ENCODE measurements around the gene DHPS. TPM values are rescaled to one million over a fixed set of nuclear protein-coding genes. Genes with fewer than 3 reads are reported as not detected.

DHPS gene
- total RNA-seq, 4 donors from 2014 or later, result 117 to 180 (median 160) TPM

- Histone ChIP-seq H3K9me3 (no peaks in the 10 kb centered on the region), H3K36me3 (peaks cover 0 to 5% (median 0%) of the 10 kb centered on the region in 3 donors), H3K27me3 (no peaks in the 10 kb centered on the region), H3K4me3 (peak overlapping the region in 3 of 4 donors; percentile 2 to 23 (median 23)), H3K4me1 (peaks cover 0 to 10% (median 4%) of the 10 kb centered on the region in 4 donors), H3K27ac (peak overlapping the region in 1 of 4 donors; percentile 19)
- no peak for TF ChIP-seq POLR2A (IDR thresholded peaks at IDR 0.05)
- peak; percentile 68 to 84 (median 75) for TF ChIP-seq CTCF (IDR thresholded peaks at IDR 0.05)
- DNase-seq (ENCODE audit: low spot score in 2 of 2), result peak; percentile 52 to 72
- 17% methylated on average over 12 to 21 of the region's 39 CpGs for WGBS, 2 donors
Observed at GRCh38 chr19:12639901-12640613, 41.6 kb downstream of the DHPS start.

- Histone ChIP-seq H3K9me3 (no peaks in the 10 kb centered on the region), H3K36me3 (no peaks in the 10 kb centered on the region), H3K27ac (no peak overlapping the region), H3K4me3 (no peak overlapping the region), H3K27me3 (no peaks in the 10 kb centered on the region), H3K4me1 (peaks cover 0 to 10% (median 4%) of the 10 kb centered on the region in 4 donors)
- DNase-seq (ENCODE audit: low spot score in 2 of 2), result no peak
- TF ChIP-seq EP300 (IDR thresholded peaks at IDR 0.05) (no peak), CTCF (IDR thresholded peaks at IDR 0.05) (no peak), POLR2A (IDR thresholded peaks at IDR 0.05) (no peak)
- 94 to 95% methylated on average over 22 of the region's 22 CpGs for WGBS, 2 donors
Observed at GRCh38 chr19:12638611-12639182, 43.0 kb downstream of the DHPS start.

GRCh38 chr19:12636631-12637030 lies 45.0 kb downstream of the DHPS start:
- Histone ChIP-seq H3K4me3 (no peak overlapping the region), H3K4me1 (peaks cover 0 to 10% (median 4%) of the 10 kb centered on the region in 4 donors), H3K27me3 (no peaks in the 10 kb centered on the region), H3K36me3 (peaks cover 0 to 13% (median 0%) of the 10 kb centered on the region in 3 donors), H3K27ac (no peak overlapping the region), H3K9me3 (no peaks in the 10 kb centered on the region)
- 86 to 89% methylated on average over 13 of the region's 13 CpGs for WGBS, 2 donors
- no peak for DNase-seq (ENCODE audit: low spot score in 2 of 2)
- TF ChIP-seq EP300 (IDR thresholded peaks at IDR 0.05), result no peak

- H3K27me3 ChIP-seq, result no peaks in the 10 kb centered on the region
- 94 to 97% methylated on average over 7 of the region's 7 CpGs for WGBS, 2 donors
- no peak for DNase-seq (ENCODE audit: low spot score in 2 of 2)
- H3K36me3 ChIP-seq, result peaks cover 18 to 87% (median 38%) of the 10 kb centered on the region in 3 donors
- no peak for TF ChIP-seq POLR2A (IDR thresholded peaks at IDR 0.05)
- no peak for TF ChIP-seq CTCF (IDR thresholded peaks at IDR 0.05)
- peaks cover 0 to 25% (median 8%) of the 10 kb centered on the region in 4 donors for H3K9me3 ChIP-seq
- no peak overlapping the region for H3K27ac ChIP-seq
- H3K4me1 ChIP-seq, result no peaks in the 10 kb centered on the region
- H3K4me3 ChIP-seq, result no peak overlapping the region
Observed at GRCh38 chr19:12629215-12629614, 52.5 kb downstream of the DHPS start.

GRCh38 chr19:12628040-12629022 lies 53.3 kb downstream of the DHPS start:
- no peak overlapping the region for H3K27ac ChIP-seq
- H3K9me3 ChIP-seq, result peaks cover 0 to 25% (median 8%) of the 10 kb centered on the region in 4 donors
- WGBS, 2 donors, result 93 to 94% methylated on average over 17 of the region's 17 CpGs
- TF ChIP-seq POLR2A (IDR thresholded peaks at IDR 0.05) (no peak), CTCF (IDR thresholded peaks at IDR 0.05) (no peak), EP300 (IDR thresholded peaks at IDR 0.05) (no peak)
- DNase-seq (ENCODE audit: low spot score in 2 of 2), result no peak
- no peak overlapping the region for H3K4me3 ChIP-seq
- peaks cover 18 to 96% (median 38%) of the 10 kb centered on the region in 3 donors for H3K36me3 ChIP-seq
- no peaks in the 10 kb centered on the region for H3K27me3 ChIP-seq
- H3K4me1 ChIP-seq, result peaks cover 0 to 2% (median 0%) of the 10 kb centered on the region in 4 donors
